Stimulated activated CD8-positive, alpha-beta memory T cell treated with anti-CD3 and anti-CD28 coated beads, Interleukin-7, amount 100 ng/mL, for 1 hour (primary cell): ENCODE data around the gene MEF2D.

Experiments used
- DNase-seq, 2 donors: peaks; one replicate each; pipeline ENCODE4 v3.0.0-alpha.2; 2020; ENCODE audit warnings: low read depth in 2 of 2

The MEF2D gene

GRCh38 chr1:156500793-156501506 lies 375 bp upstream of the MEF2D start:
- peak; percentile 84 to 92 for DNase-seq

GRCh38 chr1:156499842-156500542 lies 583 bp downstream of the MEF2D start:
- no peak for DNase-seq

GRCh38 chr1:156499194-156499841 lies 1.3 kb downstream of the MEF2D start:
- DNase-seq, result no peak

GRCh38 chr1:156498432-156499193 lies 2.0 kb downstream of the MEF2D start:
- DNase-seq, result no peak

GRCh38 chr1:156497743-156498431 lies 2.7 kb downstream of the MEF2D start:
- DNase-seq, result no peak

GRCh38 chr1:156497078-156497742 lies 3.4 kb downstream of the MEF2D start:
- no peak for DNase-seq

GRCh38 chr1:156496211-156496761 lies 4.3 kb downstream of the MEF2D start:
- DNase-seq, result no peak

- no peak for DNase-seq
Measured at GRCh38 chr1:156495401-156496140, 5.0 kb downstream of the MEF2D start.

- DNase-seq, result no peak
Measured at GRCh38 chr1:156494309-156494895, 6.2 kb downstream of the MEF2D start.

GRCh38 chr1:156493742-156494141 lies 6.8 kb downstream of the MEF2D start:
- no peak for DNase-seq

- no peak for DNase-seq
Measured at GRCh38 chr1:156493154-156493631, 7.4 kb downstream of the MEF2D start.

GRCh38 chr1:156492591-156493080 lies 7.9 kb downstream of the MEF2D start:
- DNase-seq, result no peak

GRCh38 chr1:156492013-156492590 lies 8.5 kb downstream of the MEF2D start:
- DNase-seq, result no peak

GRCh38 chr1:156491151-156491949 lies 9.2 kb downstream of the MEF2D start:
- DNase-seq, result no peak

GRCh38 chr1:156490401-156491032 lies 10.1 kb downstream of the MEF2D start:
- no peak for DNase-seq

GRCh38 chr1:156489935-156490293 lies 10.7 kb downstream of the MEF2D start:
- DNase-seq, result no peak

GRCh38 chr1:156489166-156489934 lies 11.2 kb downstream of the MEF2D start:
- no peak for DNase-seq
